DND-41 (cell line): Measurements from ENCODE around the gene PHLPP1.

Experiments
- ATAC-seq: fragments of 200-7000 bp; cut with Tn5 transposase; 3 replicates; pipeline ENCODE4 v1.9.1; 2021; ENCODE audit warnings: low read depth; ENCODE audit not compliant: insufficient read depth
- DNase-seq: peaks from one replicate; pipeline ENCODE4 v3.0.0-alpha.2; 2020
- H2AFZ ChIP-seq: 2 replicates; pipeline ENCODE4 v1.6.0; 2012; ENCODE audit warnings: low read depth, low read length
- H3K27ac ChIP-seq: 2 replicates; pipeline ENCODE4 v1.5.1; 2012; ENCODE audit warnings: low read length, inconsistent platforms
- H3K27me3 ChIP-seq: fragments of 200-600 bp; sonication (generic); 2 replicates; pipeline ENCODE4 v1.6.0; 2012; ENCODE audit warnings: low read length, mild to moderate bottlenecking, inconsistent platforms; ENCODE audit not compliant: insufficient read depth, poor library complexity
- H3K36me3 ChIP-seq: 2 replicates; pipeline ENCODE4 v1.5.1; 2012; ENCODE audit warnings: low read length, inconsistent platforms; ENCODE audit not compliant: insufficient read depth
- H3K4me1 ChIP-seq: 2 replicates; pipeline ENCODE4 v1.5.1; 2012; ENCODE audit warnings: mild to moderate bottlenecking, low read length; ENCODE audit not compliant: insufficient read depth
- H3K4me2 ChIP-seq: 2 replicates; pipeline ENCODE4 v1.6.0; 2012; ENCODE audit warnings: mild to moderate bottlenecking, moderate library complexity, low read length, inconsistent platforms; ENCODE audit not compliant: insufficient read depth
- H3K4me3 ChIP-seq, 2 experiments: fragments of 200-600 bp in 1 of 2; shearing (Covaris generic) in 1 of 2; 2 replicates each; pipeline ENCODE4 v1.5.1; 2012 to 2016; ENCODE audit warnings: inconsistent platforms in 2 of 2, low read length in 2 of 2, mild to moderate bottlenecking in 2 of 2, low read depth in 1 of 2, moderate library complexity in 1 of 2
- H3K79me2 ChIP-seq: 2 replicates; pipeline ENCODE4 v1.6.0; 2012; ENCODE audit warnings: low read length, inconsistent platforms; ENCODE audit not compliant: insufficient read depth
- H3K9ac ChIP-seq: 2 replicates; pipeline ENCODE4 v1.6.0; 2012; ENCODE audit warnings: low read depth, mild to moderate bottlenecking, inconsistent platforms, low read length, moderate library complexity
- H3K9me3 ChIP-seq: 2 replicates; pipeline ENCODE4 v1.5.1; 2012; ENCODE audit warnings: low read length, moderate library complexity, mild to moderate bottlenecking, inconsistent platforms; ENCODE audit not compliant: insufficient read depth, severe bottlenecking
- H4K20me1 ChIP-seq: 2 replicates; pipeline ENCODE4 v1.6.0; 2012; ENCODE audit warnings: low read length; ENCODE audit not compliant: insufficient read depth
- EZH2 ChIP-seq: IDR thresholded peaks from 3 replicates; pipeline ENCODE4 v1.6.1; 2012; ENCODE audit warnings: borderline replicate concordance, low read depth, mild to moderate bottlenecking, moderate library complexity, low read length, inconsistent platforms; ENCODE audit not compliant: severe bottlenecking
- TF ChIP-seq, protein P1 (sequence below): IDR thresholded peaks from 2 replicates; pipeline ENCODE4 v1.5.1; 2012; ENCODE audit warnings: borderline replicate concordance, low read length, moderate library complexity, mild to moderate bottlenecking; ENCODE audit not compliant: poor library complexity, severe bottlenecking; ENCODE audit errors: extremely low read depth

The PHLPP1 gene

DNA sequence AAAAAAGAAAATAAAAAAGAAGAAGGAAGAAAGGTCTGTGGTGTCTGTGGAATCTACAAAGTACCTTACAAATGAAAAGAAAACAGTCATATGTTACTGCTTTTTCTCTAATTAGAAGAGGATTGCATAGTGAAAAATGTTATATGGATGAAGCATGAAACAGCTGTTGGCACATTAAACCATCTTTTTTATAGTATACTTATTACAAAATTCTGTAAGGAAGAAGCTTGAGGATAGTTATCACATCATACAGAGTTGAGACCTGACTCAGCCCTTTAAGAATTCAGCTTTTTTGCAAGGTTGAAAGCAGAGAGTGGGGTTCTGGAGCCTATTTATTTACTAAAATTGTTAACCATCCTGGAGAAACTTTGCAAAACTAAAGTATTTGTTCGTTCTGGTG, 222.7 kb downstream of the PHLPP1 start:
- no peaks in the 10 kb centered on the region for H3K9me3 ChIP-seq
- H3K27ac ChIP-seq = no peak overlapping the region
- H3K36me3 ChIP-seq = no peaks in the 10 kb centered on the region
- H3K9ac ChIP-seq = no peak overlapping the region
- TF ChIP-seq, protein P1, sequence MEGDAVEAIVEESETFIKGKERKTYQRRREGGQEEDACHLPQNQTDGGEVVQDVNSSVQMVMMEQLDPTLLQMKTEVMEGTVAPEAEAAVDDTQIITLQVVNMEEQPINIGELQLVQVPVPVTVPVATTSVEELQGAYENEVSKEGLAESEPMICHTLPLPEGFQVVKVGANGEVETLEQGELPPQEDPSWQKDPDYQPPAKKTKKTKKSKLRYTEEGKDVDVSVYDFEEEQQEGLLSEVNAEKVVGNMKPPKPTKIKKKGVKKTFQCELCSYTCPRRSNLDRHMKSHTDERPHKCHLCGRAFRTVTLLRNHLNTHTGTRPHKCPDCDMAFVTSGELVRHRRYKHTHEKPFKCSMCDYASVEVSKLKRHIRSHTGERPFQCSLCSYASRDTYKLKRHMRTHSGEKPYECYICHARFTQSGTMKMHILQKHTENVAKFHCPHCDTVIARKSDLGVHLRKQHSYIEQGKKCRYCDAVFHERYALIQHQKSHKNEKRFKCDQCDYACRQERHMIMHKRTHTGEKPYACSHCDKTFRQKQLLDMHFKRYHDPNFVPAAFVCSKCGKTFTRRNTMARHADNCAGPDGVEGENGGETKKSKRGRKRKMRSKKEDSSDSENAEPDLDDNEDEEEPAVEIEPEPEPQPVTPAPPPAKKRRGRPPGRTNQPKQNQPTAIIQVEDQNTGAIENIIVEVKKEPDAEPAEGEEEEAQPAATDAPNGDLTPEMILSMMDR = no peak
- TF ChIP-seq EZH2 = no peak
- no peak overlapping the region for H3K4me3 ChIP-seq
- no peaks in the 10 kb centered on the region for H3K27me3 ChIP-seq
- H3K4me1 ChIP-seq = no peaks in the 10 kb centered on the region
- no peak overlapping the region for H3K4me2 ChIP-seq
- H3K79me2 ChIP-seq = no peaks in the 10 kb centered on the region
- no peaks in the 10 kb centered on the region for H4K20me1 ChIP-seq
- no peak for ATAC-seq
- no peak overlapping the region for H2AFZ ChIP-seq
- no peak for DNase-seq

DNA sequence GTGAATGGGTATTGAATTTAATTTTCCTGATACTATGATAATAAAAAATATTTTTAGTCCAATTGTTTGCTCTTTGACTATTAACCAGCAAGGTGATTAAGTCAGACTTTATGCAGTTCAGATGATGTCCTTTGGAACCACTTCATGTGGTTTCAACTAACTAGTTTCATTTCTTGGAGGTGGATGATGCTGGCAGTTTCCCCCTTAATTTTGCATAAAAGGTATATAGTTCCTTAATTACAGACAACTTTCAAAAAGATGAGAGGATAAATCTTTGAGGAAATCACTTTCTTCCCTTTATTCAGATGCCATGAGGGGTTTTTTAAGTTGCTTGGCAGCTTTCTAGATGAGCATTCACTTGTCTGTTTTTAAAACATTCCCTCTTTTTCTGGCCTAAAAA, 223.1 kb downstream of the PHLPP1 start:
- Histone ChIP-seq H4K20me1 (no peaks in the 10 kb centered on the region), H3K27ac (no peak overlapping the region), H3K9ac (no peak overlapping the region), H3K4me1 (no peaks in the 10 kb centered on the region), H3K36me3 (no peaks in the 10 kb centered on the region), H3K27me3 (no peaks in the 10 kb centered on the region), H3K4me3 (no peak overlapping the region), H3K9me3 (no peaks in the 10 kb centered on the region), H3K79me2 (no peaks in the 10 kb centered on the region), H2AFZ (no peak overlapping the region), H3K4me2 (no peak overlapping the region)
- ATAC-seq (peak; percentile 44; the same call in 1 of the 3 replicates), DNase-seq (no peak)
- no peak for TF ChIP-seq EZH2
- TF ChIP-seq, protein P1 = no peak

DNA sequence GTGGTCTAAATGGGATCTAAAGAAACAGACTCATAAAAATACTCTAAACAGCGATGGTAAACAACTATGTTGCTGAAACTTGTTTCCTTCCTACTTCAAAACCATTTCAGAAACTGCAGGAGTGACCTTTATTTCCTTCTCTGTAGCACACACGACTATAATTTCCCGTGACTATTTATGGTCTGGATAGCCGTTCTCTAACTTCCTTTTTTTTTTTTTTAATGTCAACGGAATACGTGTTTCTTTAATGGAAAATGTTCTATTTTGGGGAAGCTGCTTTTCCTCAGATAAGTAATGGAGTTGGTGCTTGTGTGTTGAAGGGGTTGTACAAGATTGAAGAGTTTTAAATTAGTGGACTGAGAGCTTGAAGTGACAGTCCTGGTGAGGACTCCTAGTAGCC, 224.1 kb downstream of the PHLPP1 start:
- DNase-seq (no peak), ATAC-seq (no peak)
- Histone ChIP-seq H3K9me3 (no peaks in the 10 kb centered on the region), H3K79me2 (no peaks in the 10 kb centered on the region), H3K4me2 (no peak overlapping the region), H3K4me3 (no peak overlapping the region), H3K36me3 (no peaks in the 10 kb centered on the region), H3K4me1 (no peaks in the 10 kb centered on the region), H4K20me1 (no peaks in the 10 kb centered on the region), H3K27ac (no peak overlapping the region), H2AFZ (no peak overlapping the region), H3K9ac (no peak overlapping the region), H3K27me3 (no peaks in the 10 kb centered on the region)
- no peak for TF ChIP-seq EZH2
- TF ChIP-seq, protein P1 = no peak

DNA sequence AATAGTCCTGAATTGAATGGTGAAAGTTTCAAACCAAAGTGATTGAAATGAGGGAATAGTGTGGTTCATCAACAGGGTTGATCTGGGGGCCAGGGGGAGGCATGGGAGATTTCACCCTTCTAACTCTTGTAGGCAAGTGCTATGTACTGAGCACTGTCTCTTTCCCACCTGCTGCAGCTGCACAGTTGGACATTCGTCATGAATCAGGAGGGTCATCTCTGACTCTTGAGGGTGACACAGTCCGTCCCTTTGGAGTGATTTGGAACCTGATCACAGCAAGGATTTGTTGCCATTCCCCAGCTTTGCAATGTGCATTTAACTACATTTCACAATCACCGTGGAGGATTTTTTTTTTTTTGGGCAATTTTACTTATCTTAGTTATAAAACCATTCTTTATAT, 224.6 kb downstream of the PHLPP1 start:
- Histone ChIP-seq H3K27me3 (no peaks in the 10 kb centered on the region), H3K4me2 (no peak overlapping the region), H4K20me1 (no peaks in the 10 kb centered on the region), H3K4me1 (no peaks in the 10 kb centered on the region), H3K36me3 (no peaks in the 10 kb centered on the region), H2AFZ (no peak overlapping the region), H3K4me3 (no peak overlapping the region), H3K9me3 (no peaks in the 10 kb centered on the region), H3K27ac (no peak overlapping the region), H3K9ac (no peak overlapping the region), H3K79me2 (no peaks in the 10 kb centered on the region)
- TF ChIP-seq, protein P1 = no peak
- TF ChIP-seq EZH2 = no peak
- DNase-seq = no peak
- ATAC-seq = no peak
